Measurements from ENCODE around the gene AFAP1L1.

The AFAP1L1 gene

GRCh38 chr5:149284501-149284900, 12.8 kb downstream of the AFAP1L1 start:
- Histone ChIP-seq H3K27me3 (no peaks in the 10 kb centered on the region), H3K36me3 (no peaks in the 10 kb centered on the region), H3K9me3 (no peaks in the 10 kb centered on the region), H3K4me1 (no peaks in the 10 kb centered on the region), H3K4me3 (ENCODE audit: low read depth, low read length) (no peak overlapping the region)
- DNase-seq = no peak
- no peak for TF ChIP-seq CTCF (IDR thresholded peaks at IDR 0.05; ENCODE audit: low read depth, low read length)

- no peaks in the 10 kb centered on the region for H3K27me3 ChIP-seq
- H3K9me3 ChIP-seq = no peaks in the 10 kb centered on the region
- H3K36me3 ChIP-seq = no peaks in the 10 kb centered on the region
- DNase-seq = no peak
- no peak overlapping the region for H3K4me3 ChIP-seq (ENCODE audit: low read depth, low read length)
- TF ChIP-seq CTCF (IDR thresholded peaks at IDR 0.05; ENCODE audit: low read depth, low read length) = no peak
- no peaks in the 10 kb centered on the region for H3K4me1 ChIP-seq
Measured at GRCh38 chr5:149285153-149285552, 13.5 kb downstream of the AFAP1L1 start.

GRCh38 chr5:149288436-149288835, 16.8 kb downstream of the AFAP1L1 start:
- Histone ChIP-seq H3K4me3 (ENCODE audit: low read depth, low read length) (no peak overlapping the region), H3K27me3 (no peaks in the 10 kb centered on the region), H3K4me1 (no peaks in the 10 kb centered on the region), H3K36me3 (no peaks in the 10 kb centered on the region), H3K9me3 (no peaks in the 10 kb centered on the region)
- TF ChIP-seq CTCF (IDR thresholded peaks at IDR 0.05; ENCODE audit: low read depth, low read length) = no peak
- no peak for DNase-seq

- Histone ChIP-seq H3K9me3 (no peaks in the 10 kb centered on the region), H3K27me3 (no peaks in the 10 kb centered on the region), H3K4me1 (no peaks in the 10 kb centered on the region), H3K36me3 (no peaks in the 10 kb centered on the region), H3K4me3 (ENCODE audit: low read depth, low read length) (no peak overlapping the region)
- TF ChIP-seq CTCF (IDR thresholded peaks at IDR 0.05; ENCODE audit: low read depth, low read length) = no peak
- no peak for DNase-seq
Measured at GRCh38 chr5:149289301-149289700, 17.6 kb downstream of the AFAP1L1 start.

- no peaks in the 10 kb centered on the region for H3K9me3 ChIP-seq
- no peaks in the 10 kb centered on the region for H3K27me3 ChIP-seq
- no peaks in the 10 kb centered on the region for H3K36me3 ChIP-seq
- no peak overlapping the region for H3K4me3 ChIP-seq (ENCODE audit: low read depth, low read length)
- no peak for DNase-seq
- TF ChIP-seq CTCF (IDR thresholded peaks at IDR 0.05; ENCODE audit: low read depth, low read length) = no peak
- H3K4me1 ChIP-seq = no peaks in the 10 kb centered on the region
Measured at GRCh38 chr5:149294872-149295829, 23.5 kb downstream of the AFAP1L1 start.

- no peaks in the 10 kb centered on the region for H3K9me3 ChIP-seq
- TF ChIP-seq CTCF (IDR thresholded peaks at IDR 0.05; ENCODE audit: low read depth, low read length) = no peak
- H3K4me3 ChIP-seq (ENCODE audit: low read depth, low read length) = no peak overlapping the region
- no peak for DNase-seq
- H3K4me1 ChIP-seq = no peaks in the 10 kb centered on the region
- no peaks in the 10 kb centered on the region for H3K36me3 ChIP-seq
- no peaks in the 10 kb centered on the region for H3K27me3 ChIP-seq
Measured at GRCh38 chr5:149297340-149298025, 25.8 kb downstream of the AFAP1L1 start.
